Endodermal cell (in vitro differentiated cells): Measurements from ENCODE around the gene PDHX. TPM values are rescaled to one million over a fixed set of nuclear protein-coding genes. Genes with fewer than 3 reads are reported as not detected.

ENCODE experiments used
- DNase-seq: peaks from one replicate; pipeline ENCODE4 v3.0.0-alpha.2; 2017
- H3K27ac ChIP-seq: 2 replicates; pipeline ENCODE4 v1.5.1; 2013; ENCODE audit warnings: mild to moderate bottlenecking, low read depth, low read length, moderate library complexity
- H3K27me3 ChIP-seq: 2 replicates; pipeline ENCODE4 v1.6.1; 2013; ENCODE audit warnings: mild to moderate bottlenecking, low read length, moderate library complexity; ENCODE audit not compliant: insufficient read depth, control insufficient read depth, poor library complexity, severe bottlenecking
- H3K36me3 ChIP-seq: 2 replicates; pipeline ENCODE4 v1.7.0; 2013; ENCODE audit warnings: mild to moderate bottlenecking, low read length, moderate library complexity; ENCODE audit not compliant: control insufficient read depth, insufficient read depth
- H3K4me1 ChIP-seq: one replicate; pipeline ENCODE4 v1.7.0; 2013; ENCODE audit warnings: low read length; ENCODE audit not compliant: control insufficient read depth, insufficient read depth
- H3K4me3 ChIP-seq: 2 replicates; pipeline ENCODE4 v1.5.1; 2013; ENCODE audit warnings: mild to moderate bottlenecking, low read length, moderate library complexity
- H3K9ac ChIP-seq: 2 replicates; pipeline ENCODE4 v1.6.1; 2013; ENCODE audit warnings: mild to moderate bottlenecking, low read length, moderate library complexity; ENCODE audit not compliant: poor library complexity, severe bottlenecking; ENCODE audit errors: extremely low read depth
- H3K9me3 ChIP-seq: 2 replicates; pipeline ENCODE4 v1.6.1; 2013; ENCODE audit warnings: mild to moderate bottlenecking, low read length, moderate library complexity; ENCODE audit not compliant: control insufficient read depth
- H3K27ac Mint-ChIP-seq: 2 replicates; pipeline ENCODE4 v1.8.0; 2020; ENCODE audit warnings: mixed read lengths
- H3K27me3 Mint-ChIP-seq: 2 replicates; pipeline ENCODE4 v1.8.0; 2021; ENCODE audit warnings: mild to moderate bottlenecking, mixed read lengths; ENCODE audit not compliant: insufficient read depth
- H3K36me3 Mint-ChIP-seq: 2 replicates; pipeline ENCODE4 v1.8.0; 2020; ENCODE audit warnings: low read depth, mixed read lengths
- H3K4me1 Mint-ChIP-seq: 2 replicates; pipeline ENCODE4 v1.8.0; 2020; ENCODE audit warnings: mixed read lengths
- H3K4me3 Mint-ChIP-seq: 2 replicates; pipeline ENCODE4 v1.8.0; 2020; ENCODE audit warnings: mild to moderate bottlenecking, moderate library complexity, mixed read lengths
- H3K9me3 Mint-ChIP-seq: 2 replicates; pipeline ENCODE4 v1.8.0; 2020; ENCODE audit warnings: mild to moderate bottlenecking, mixed read lengths
- CTCF ChIP-seq: fragments of 200-600 bp; sonication (generic); conservative IDR thresholded peaks from 2 replicates; pipeline ENCODE4 v1.5.0; 2021; ENCODE audit warnings: antibody characterized with exemption, mild to moderate bottlenecking
- WGBS, 2 experiments: methylation state at CpG; one replicate each; pipeline versions ENCODE4 v1.1.5 to v1.1.7; 2013; ENCODE audit warnings: missing lambda C conversion rate in 2 of 2, mixed read lengths in 1 of 2; ENCODE audit not compliant: insufficient coverage in 1 of 2, insufficient read length in 1 of 2; 5-methylcytosine and 5-hydroxymethylcytosine counted together
- microRNA-seq: library from miRNA; unstranded; fragments of <30 nt; microRNA quantifications from one replicate; pipeline ENCODE4 v1.2.0, GENCODE V29; 2020; ENCODE audit warnings: borderline microRNAs expressed
- total RNA-seq, 2 donors: library from RNA; stranded (reverse); fragmentation: NEBNext Ultra II Directional in 1 of 2; extraction: Animal tissue kit (Norgen Biotek cat#: 25700) in 1 of 2; gene quantifications; 2 replicates in 1 of 2; 3 replicates in 1 of 2; pipeline ENCODE4 v1.2.1, GENCODE V29; 2021

The PDHX gene
- total RNA-seq, 2 donors from 2014 or later = 42.0 to 48.6 TPM

GRCh38 chr11:35042913-35043312 is 126.5 kb downstream of the PDHX start:
- TF ChIP-seq CTCF = no peak
- Mint-ChIP-seq H3K4me1 (peaks cover 4% of the 10 kb centered on the region), H3K36me3 (no peaks in the 10 kb centered on the region), H3K4me3 (no peak overlapping the region), H3K27ac (no peak overlapping the region), H3K27me3 (peaks cover 5% of the 10 kb centered on the region), H3K9me3 (peaks cover 4% of the 10 kb centered on the region)
- no peak overlapping the region for H3K9ac ChIP-seq
- H3K36me3 ChIP-seq = no peaks in the 10 kb centered on the region
- H3K27ac ChIP-seq = no peak overlapping the region
- H3K4me1 ChIP-seq = no peaks in the 10 kb centered on the region
- DNase-seq = no peak
- H3K9me3 ChIP-seq = no peaks in the 10 kb centered on the region
- H3K4me3 ChIP-seq = no peak overlapping the region
- H3K27me3 ChIP-seq = no peaks in the 10 kb centered on the region
- WGBS, 2 experiments = 95% methylated on average over 3 of the region's 3 CpGs; no CpG with 5 or more reads in 1 of the 2 experiments

- DNase-seq = no peak
- no peaks in the 10 kb centered on the region for H3K4me1 ChIP-seq
- no peaks in the 10 kb centered on the region for H3K9me3 ChIP-seq
- peaks cover 4% of the 10 kb centered on the region for H3K4me1 Mint-ChIP-seq
- no peak for TF ChIP-seq CTCF
- H3K27ac ChIP-seq = no peak overlapping the region
- H3K4me3 Mint-ChIP-seq = no peak overlapping the region
- H3K36me3 ChIP-seq = no peaks in the 10 kb centered on the region
- peaks cover 14% of the 10 kb centered on the region for H3K9me3 Mint-ChIP-seq
- no peak overlapping the region for H3K4me3 ChIP-seq
- no peak overlapping the region for H3K27ac Mint-ChIP-seq
- no peak overlapping the region for H3K9ac ChIP-seq
- H3K27me3 Mint-ChIP-seq = peaks cover 7% of the 10 kb centered on the region
- no peaks in the 10 kb centered on the region for H3K27me3 ChIP-seq
- 100% methylated on average over 1 of the region's 1 CpG for WGBS, 2 experiments
- no peaks in the 10 kb centered on the region for H3K36me3 Mint-ChIP-seq
Measured at GRCh38 chr11:35043936-35044335, 127.5 kb downstream of the PDHX start.

GRCh38 chr11:35045236-35045820 is 128.9 kb downstream of the PDHX start:
- H3K36me3 Mint-ChIP-seq = no peaks in the 10 kb centered on the region
- H3K4me1 Mint-ChIP-seq = peaks cover 4% of the 10 kb centered on the region
- no peak overlapping the region for H3K27ac Mint-ChIP-seq
- peaks cover 23% of the 10 kb centered on the region for H3K9me3 Mint-ChIP-seq
- TF ChIP-seq CTCF = no peak
- WGBS, 2 experiments = 95 to 96% methylated on average over 8 of the region's 8 CpGs
- H3K36me3 ChIP-seq = no peaks in the 10 kb centered on the region
- no peaks in the 10 kb centered on the region for H3K27me3 ChIP-seq
- H3K27me3 Mint-ChIP-seq = peaks cover 6% of the 10 kb centered on the region
- H3K4me3 Mint-ChIP-seq = no peak overlapping the region
- no peak for DNase-seq
- no peaks in the 10 kb centered on the region for H3K9me3 ChIP-seq
- no peak overlapping the region for H3K4me3 ChIP-seq
- H3K4me1 ChIP-seq = no peaks in the 10 kb centered on the region
- no peak overlapping the region for H3K9ac ChIP-seq
- no peak overlapping the region for H3K27ac ChIP-seq

Small RNAs within 50 kb of the gene (microRNA-seq; reads per million reads assigned to microRNA genes)
- 0.89 reads per million for gene MIR1343

Other genes starting within 250 kb of the PDHX start
- gene APIP, start 239 bp upstream of the PDHX start, total RNA-seq = 10 to 100 TPM; 31.8 to 46.2 TPM
- 1 to 10 TPM; 1.2 to 4.6 TPM for gene CD44, start 222.6 kb downstream of the PDHX start, total RNA-seq